H1 (cell line): Measurements from ENCODE around the gene ABHD2. TPM values are rescaled to one million over a fixed set of nuclear protein-coding genes. Genes with fewer than 3 reads are reported as not detected.

ENCODE experiments used
- CTCF ChIA-PET: fragments of 300-600 bp; sonication (Branson Sonifier 250); formaldehyde crosslinking; loops from one replicate; lab custom pipeline; 2021; ENCODE audit not compliant: partially characterized antibody; lab: Charles Lee
- POLR2A ChIA-PET: fragments of 300-600 bp; sonication (Branson Sonifier 250); formaldehyde crosslinking; loops from one replicate; lab custom pipeline; 2021; ENCODE audit warnings: inconsistent platforms; ENCODE audit not compliant: partially characterized antibody; lab: Charles Lee
- DNase-seq, 2 experiments: peaks; one replicate each; pipeline versions ENCODE4 v3.0.0 to v3.0.0-alpha.2; 2010 to 2022; ENCODE audit warnings: low spot score in 2 of 2, low read depth in 1 of 2, mixed read lengths in 1 of 2
- FAIRE-seq: peaks from 2 replicates; lab custom pipeline; 2011; peaks lifted over from hg19 to GRCh38; lab: Jason Lieb, UNC
- H2AFZ ChIP-seq: 2 replicates; pipeline ENCODE4 v1.8.1; 2012; ENCODE audit warnings: low read length, inconsistent platforms
- H2AK5ac ChIP-seq: 2 replicates; pipeline ENCODE4 v1.6.1; 2013; ENCODE audit warnings: low read depth, low read length
- H2BK120ac ChIP-seq: replicated peaks from 2 replicates; pipeline ENCODE3; 2013; ENCODE audit warnings: low read depth, low read length, inconsistent platforms
- H2BK12ac ChIP-seq: 2 replicates; pipeline ENCODE4 v1.6.1; 2013; ENCODE audit warnings: low read depth, low read length
- H2BK15ac ChIP-seq: 2 replicates; pipeline ENCODE4 v1.6.1; 2013; ENCODE audit warnings: low read length
- H2BK20ac ChIP-seq: 2 replicates; pipeline ENCODE4 v1.6.1; 2013; ENCODE audit warnings: low read length
- H2BK5ac ChIP-seq: 2 replicates; pipeline ENCODE4 v1.6.1; 2013; ENCODE audit warnings: low read depth, low read length
- H3K14ac ChIP-seq: 2 replicates; pipeline ENCODE4 v1.6.1; 2013; ENCODE audit warnings: inconsistent platforms; ENCODE audit not compliant: insufficient read length
- H3K18ac ChIP-seq: 2 replicates; pipeline ENCODE4 v1.6.1; 2013; ENCODE audit warnings: low read length; ENCODE audit errors: extremely low read depth
- H3K23ac ChIP-seq: 2 replicates; pipeline ENCODE4 v1.6.1; 2013; ENCODE audit warnings: inconsistent platforms; ENCODE audit not compliant: insufficient read length
- H3K23me2 ChIP-seq: 2 replicates; pipeline ENCODE4 v1.6.1; 2013; ENCODE audit warnings: low read depth, low read length
- H3K27ac ChIP-seq: 2 replicates; pipeline ENCODE4 v1.6.1; 2011; ENCODE audit warnings: low read depth, low read length, inconsistent platforms
- H3K27me3 ChIP-seq, 4 experiments: replicated peaks in 1 of 4; 1 replicate in 1 of 4; 2 replicates in 3 of 4; pipeline versions ENCODE4 v1.6.1 to v1.8.1; 2011 to 2013; ENCODE audit warnings: low read length in 3 of 4, mild to moderate bottlenecking in 3 of 4, inconsistent platforms in 2 of 4, mixed read lengths in 2 of 4, moderate library complexity in 1 of 4; ENCODE audit not compliant: control insufficient read depth in 3 of 4, insufficient read depth in 3 of 4; ENCODE audit errors: extremely low read depth in 1 of 4
- H3K36me3 ChIP-seq, 4 experiments: 2 replicates each; pipeline versions ENCODE4 v1.6.1 to v1.8.1; 2011 to 2013; ENCODE audit warnings: mild to moderate bottlenecking in 4 of 4, low read length in 3 of 4, moderate library complexity in 2 of 4, control low read depth in 1 of 4, inconsistent platforms in 1 of 4; ENCODE audit not compliant: insufficient read depth in 4 of 4, control insufficient read depth in 2 of 4
- H3K4ac ChIP-seq: replicated peaks from 2 replicates; pipeline ENCODE3; 2013; ENCODE audit warnings: low read length, low read depth, mixed read lengths, inconsistent platforms; ENCODE audit not compliant: insufficient read length
- H3K4me1 ChIP-seq, 4 experiments: replicated peaks in 1 of 4; 1 replicate in 1 of 4; 2 replicates in 3 of 4; pipeline versions ENCODE4 v1.6.1 to v1.8.1; 2011 to 2013; ENCODE audit warnings: low read length in 3 of 4, inconsistent platforms in 2 of 4, mixed read lengths in 1 of 4; ENCODE audit not compliant: insufficient read depth in 4 of 4, control insufficient read depth in 3 of 4
- H3K4me2 ChIP-seq, 2 experiments: 2 replicates each; pipeline versions ENCODE4 v1.6.1 to v1.8.1; 2011 to 2013; ENCODE audit warnings: low read depth in 2 of 2, low read length in 2 of 2, control low read depth in 1 of 2, inconsistent platforms in 1 of 2, mild to moderate bottlenecking in 1 of 2; ENCODE audit not compliant: insufficient read depth in 1 of 2
- H3K4me3 ChIP-seq, 4 experiments: fragments of 200-600, 300-600 bp in 1 of 4; sonication (generic), shearing (Covaris generic), sonication (Bioruptor Twin) in 1 of 4; 2 replicates each; pipeline versions ENCODE4 v1.5.1 to v1.8.1; 2011 to 2016; ENCODE audit warnings: low read length in 4 of 4, low read depth in 3 of 4, control low read depth in 2 of 4, inconsistent platforms in 2 of 4, mild to moderate bottlenecking in 2 of 4, mixed read lengths in 1 of 4, moderate library complexity in 1 of 4; ENCODE audit not compliant: insufficient read depth in 2 of 4; ENCODE audit errors: extremely low read depth in 1 of 4
- H3K56ac ChIP-seq: replicated peaks from 2 replicates; pipeline ENCODE3; 2013; ENCODE audit warnings: low read depth, mild to moderate bottlenecking, mixed read lengths, low read length, inconsistent platforms; ENCODE audit not compliant: insufficient read length
- H3K79me1 ChIP-seq: 2 replicates; pipeline ENCODE4 v1.6.1; 2013; ENCODE audit warnings: low read depth, low read length, control low read depth
- H3K79me2 ChIP-seq, 2 experiments: 2 replicates each; pipeline versions ENCODE4 v1.6.1 to v1.8.1; 2012 to 2013; ENCODE audit warnings: low read length in 2 of 2, mild to moderate bottlenecking in 2 of 2, inconsistent platforms in 1 of 2; ENCODE audit not compliant: insufficient read depth in 2 of 2, control insufficient read depth in 1 of 2
- H3K9ac ChIP-seq, 4 experiments: replicated peaks in 1 of 4; 1 replicate in 1 of 4; 2 replicates in 3 of 4; pipeline versions ENCODE4 v1.6.1 to v1.8.1; 2011 to 2013; ENCODE audit warnings: low read depth in 3 of 4, low read length in 3 of 4, control low read depth in 2 of 4, mild to moderate bottlenecking in 2 of 4, moderate library complexity in 2 of 4, inconsistent platforms in 1 of 4; ENCODE audit errors: extremely low read depth in 1 of 4
- H3K9me3 ChIP-seq, 2 experiments: 2 replicates each; pipeline versions ENCODE4 v1.6.1 to v1.8.1; 2012 to 2013; ENCODE audit warnings: mild to moderate bottlenecking in 2 of 2, moderate library complexity in 2 of 2, control low read depth in 1 of 2, inconsistent platforms in 1 of 2, low read depth in 1 of 2, low read length in 1 of 2, mixed read lengths in 1 of 2; ENCODE audit not compliant: insufficient read depth in 2 of 2
- H4K20me1 ChIP-seq, 2 experiments: replicated peaks in 1 of 2; 2 replicates each; pipeline versions ENCODE3 to v1.8.1; 2011 to 2013; ENCODE audit warnings: inconsistent platforms in 2 of 2, low read length in 2 of 2, mild to moderate bottlenecking in 1 of 2; ENCODE audit not compliant: insufficient read depth in 2 of 2, control insufficient read depth in 1 of 2
- H4K5ac ChIP-seq: 2 replicates; pipeline ENCODE4 v1.6.1; 2013; ENCODE audit warnings: low read length, low read depth, mixed read lengths, inconsistent platforms; ENCODE audit not compliant: insufficient read length
- H4K8ac ChIP-seq: 2 replicates; pipeline ENCODE4 v1.8.0; 2013; ENCODE audit warnings: mild to moderate bottlenecking, moderate library complexity, low read length, inconsistent platforms; ENCODE audit not compliant: insufficient read depth; ENCODE audit errors: extremely low read depth
- H4K91ac ChIP-seq: replicated peaks from 2 replicates; pipeline ENCODE3; 2013; ENCODE audit warnings: low read length, mixed read lengths, inconsistent platforms; ENCODE audit not compliant: insufficient read length
- CHD1 ChIP-seq: IDR thresholded peaks from 2 replicates; pipeline ENCODE4 v1.6.1; 2012; ENCODE audit warnings: low read depth, low read length, improper control_type of control experiment
- JUN ChIP-seq: IDR thresholded peaks from 2 replicates; pipeline ENCODE4 v1.6.1; 2011; ENCODE audit warnings: low read depth, mild to moderate bottlenecking, improper control_type of control experiment, low read length
- JUND ChIP-seq: IDR thresholded peaks from 2 replicates; pipeline ENCODE4 v1.6.1; 2011; ENCODE audit warnings: mild to moderate bottlenecking, improper control_type of control experiment, low read length
- WGBS, 2 experiments: shearing (Covaris generic) in 1 of 2; methylation state at CpG; one replicate each; pipeline versions ENCODE4 v1.1.6 to v1.1.7; 2013 to 2015; ENCODE audit warnings: low lambda C conversion rate in 2 of 2, mixed read lengths in 2 of 2, inconsistent platforms in 1 of 2, low coverage in 1 of 2, missing lambda C conversion rate in 1 of 2; ENCODE audit not compliant: insufficient replicate concordance in 2 of 2, insufficient coverage in 1 of 2, insufficient read length in 1 of 2; ENCODE audit errors: extremely low coverage in 1 of 2, missing lambda C conversion rate in 1 of 2; 5-methylcytosine and 5-hydroxymethylcytosine counted together
- polyA plus RNA-seq, 7 experiments: library from polyadenylated mRNA; depleted of rRNA in 3 of 7; stranded (reverse) in 5 of 7; unstranded in 2 of 7; fragments of >200 nt in 5 of 7; fragments of 200-250 nt in 2 of 7; gene quantifications; 1 replicate in 5 of 7; 2 replicates in 1 of 7; 4 replicates in 1 of 7; pipeline versions ENCODE4 v1.2.1 to v1.2.3, GENCODE V29; 2011 to 2013; ENCODE audit warnings: missing spikeins in 2 of 7, mixed read lengths in 2 of 7
- total RNA-seq: library from RNA; stranded (reverse); fragmentation: NEBNext Ultra II Directional; extraction: Animal tissue kit (Norgen Biotek cat#: 25700); gene quantifications from 2 replicates; pipeline ENCODE4 v1.2.1, GENCODE V29; 2021
- TF ChIP-seq, protein P1 (sequence below), 3 experiments: IDR thresholded peaks; 1 replicate in 2 of 3; 2 replicates in 1 of 3; pipeline versions ENCODE4 v1.5.1 to v1.6.1; 2011; ENCODE audit warnings: low read length in 3 of 3, mild to moderate bottlenecking in 3 of 3, inconsistent platforms in 2 of 3, low read depth in 1 of 3, moderate library complexity in 1 of 3; ENCODE audit not compliant: insufficient read depth in 1 of 3; ENCODE audit errors: control extremely low read depth in 1 of 3

ABHD2 gene
- total and polyA plus RNA-seq, 2 of the 8 experiments (the other 6 are each of a cell fraction or from before 2014, with no cell fraction given), result 9.1 to 23.7 TPM

DNA sequence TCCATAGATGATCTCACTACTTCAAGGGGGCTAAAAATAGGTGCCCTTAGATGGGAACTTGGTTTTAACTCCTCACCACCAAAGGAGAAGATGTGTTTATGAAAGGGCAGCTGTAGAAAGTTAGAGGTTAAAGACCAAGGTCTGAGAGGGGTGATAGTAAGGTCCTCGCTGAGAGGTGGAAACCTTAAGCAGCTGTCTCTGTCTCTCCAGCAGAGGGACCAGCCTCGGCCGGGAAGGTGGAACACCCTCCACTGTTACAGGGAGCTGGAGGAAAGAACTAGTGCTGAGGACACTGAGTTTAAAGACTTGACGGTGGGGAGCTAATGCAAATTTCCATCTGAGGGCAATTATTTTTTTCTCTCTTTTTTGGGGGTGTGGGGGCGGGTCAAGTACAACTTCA, 142.0 kb downstream of the ABHD2 start:
- no peaks in the 10 kb centered on the region; the same call in 1 of the 2 replicates for H3K23me2 ChIP-seq

More for the DNA sequence above, 142.0 kb downstream of the ABHD2 start:
- H2AFZ ChIP-seq, result no peak overlapping the region
- no peak overlapping the region for H3K56ac ChIP-seq
- no peak for FAIRE-seq
- ChIA-PET CTCF (interaction anchor here (0.6 to 3.5 kb wide), 11 partner anchors 11 to 91 kb away, joined by 3 to 17 read pairs (median 6); partner anchors contain the start of gene FANCI), POLR2A (interaction anchor here (1.1 kb wide), 1 partner anchor 42 kb away, joined by 3 read pairs; no protein-coding TSS in a partner anchor)
- H4K8ac ChIP-seq, result no peak overlapping the region
- no peak overlapping the region for H3K4ac ChIP-seq
- H2AK5ac ChIP-seq, result no peak overlapping the region
- no peak overlapping the region for H3K4me3 ChIP-seq
- no peak overlapping the region for H2BK15ac ChIP-seq
- no peak overlapping the region for H2BK12ac ChIP-seq
- H4K5ac ChIP-seq, result no peak overlapping the region
- H3K14ac ChIP-seq, result no peak overlapping the region
- DNase-seq, result no peak
- H4K91ac ChIP-seq, result no peak overlapping the region
- no peak overlapping the region for H3K23ac ChIP-seq
- no peaks in the 10 kb centered on the region for H3K9me3 ChIP-seq
- H3K79me1 ChIP-seq, result no peaks in the 10 kb centered on the region
- TF ChIP-seq JUND, result no peak
- TF ChIP-seq, protein P1, sequence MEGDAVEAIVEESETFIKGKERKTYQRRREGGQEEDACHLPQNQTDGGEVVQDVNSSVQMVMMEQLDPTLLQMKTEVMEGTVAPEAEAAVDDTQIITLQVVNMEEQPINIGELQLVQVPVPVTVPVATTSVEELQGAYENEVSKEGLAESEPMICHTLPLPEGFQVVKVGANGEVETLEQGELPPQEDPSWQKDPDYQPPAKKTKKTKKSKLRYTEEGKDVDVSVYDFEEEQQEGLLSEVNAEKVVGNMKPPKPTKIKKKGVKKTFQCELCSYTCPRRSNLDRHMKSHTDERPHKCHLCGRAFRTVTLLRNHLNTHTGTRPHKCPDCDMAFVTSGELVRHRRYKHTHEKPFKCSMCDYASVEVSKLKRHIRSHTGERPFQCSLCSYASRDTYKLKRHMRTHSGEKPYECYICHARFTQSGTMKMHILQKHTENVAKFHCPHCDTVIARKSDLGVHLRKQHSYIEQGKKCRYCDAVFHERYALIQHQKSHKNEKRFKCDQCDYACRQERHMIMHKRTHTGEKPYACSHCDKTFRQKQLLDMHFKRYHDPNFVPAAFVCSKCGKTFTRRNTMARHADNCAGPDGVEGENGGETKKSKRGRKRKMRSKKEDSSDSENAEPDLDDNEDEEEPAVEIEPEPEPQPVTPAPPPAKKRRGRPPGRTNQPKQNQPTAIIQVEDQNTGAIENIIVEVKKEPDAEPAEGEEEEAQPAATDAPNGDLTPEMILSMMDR (IDR thresholded peaks at IDR 0.05; ENCODE audit: control extremely low read depth in 1 of 3, insufficient read depth in 1 of 3, low read depth in 1 of 3, low read length in 3 of 3), result peak in 2 of 3 experiments; percentile 20 to 21; a peak in 2 of 4 replicates
- TF ChIP-seq CHD1, result no peak
- TF ChIP-seq JUN, result no peak
- no peaks in the 10 kb centered on the region; a peak in 1 of 7 replicates for H3K4me1 ChIP-seq
- no peaks in the 10 kb centered on the region for H3K36me3 ChIP-seq
- H4K20me1 ChIP-seq, result no peaks in the 10 kb centered on the region
- H3K4me2 ChIP-seq, result no peak overlapping the region
- H2BK5ac ChIP-seq, result no peak overlapping the region
- H3K18ac ChIP-seq, result no peak overlapping the region
- no peak overlapping the region for H2BK120ac ChIP-seq
- H3K9ac ChIP-seq, result no peak overlapping the region
- H3K27ac ChIP-seq, result no peak overlapping the region
- H3K27me3 ChIP-seq, result no peaks in the 10 kb centered on the region
- 58% methylated on average over 5 of the region's 5 CpGs; no CpG with 5 or more reads in 1 of the 2 experiments for WGBS, 2 experiments
- H3K79me2 ChIP-seq, result no peaks in the 10 kb centered on the region
- H2BK20ac ChIP-seq, result no peak overlapping the region
